Mesodermal cell (in vitro differentiated cells): ENCODE data around the gene LRMDA.

Experiments
- H3K27ac ChIP-seq: 2 replicates; pipeline ENCODE4 v1.7.0; 2013; ENCODE audit warnings: mild to moderate bottlenecking, low read depth, low read length, moderate library complexity; ENCODE audit not compliant: severe bottlenecking
- H3K36me3 ChIP-seq: 2 replicates; pipeline ENCODE4 v1.7.1; 2013; ENCODE audit warnings: mild to moderate bottlenecking, low read length, moderate library complexity; ENCODE audit not compliant: control insufficient read depth, insufficient read depth
- H3K4me1 ChIP-seq: one replicate; pipeline ENCODE4 v1.7.1; 2013; ENCODE audit warnings: mild to moderate bottlenecking, low read length; ENCODE audit not compliant: insufficient read depth, control insufficient read depth, poor library complexity, severe bottlenecking
- H3K4me3 ChIP-seq: 2 replicates; pipeline ENCODE4 v1.7.0; 2013; ENCODE audit warnings: low read length, control low read depth, mild to moderate bottlenecking; ENCODE audit not compliant: insufficient read depth, poor library complexity, severe bottlenecking; ENCODE audit errors: extremely low read depth
- H3K9me3 ChIP-seq: 2 replicates; pipeline ENCODE4 v1.7.1; 2013; ENCODE audit warnings: mild to moderate bottlenecking, low read length, moderate library complexity; ENCODE audit not compliant: control insufficient read depth
- WGBS, 2 experiments: methylation state at CpG; one replicate each; pipeline ENCODE4 v1.1.5; 2013; ENCODE audit warnings: missing lambda C conversion rate in 2 of 2; ENCODE audit not compliant: insufficient coverage in 2 of 2; 5-methylcytosine and 5-hydroxymethylcytosine counted together

The LRMDA gene

DNA sequence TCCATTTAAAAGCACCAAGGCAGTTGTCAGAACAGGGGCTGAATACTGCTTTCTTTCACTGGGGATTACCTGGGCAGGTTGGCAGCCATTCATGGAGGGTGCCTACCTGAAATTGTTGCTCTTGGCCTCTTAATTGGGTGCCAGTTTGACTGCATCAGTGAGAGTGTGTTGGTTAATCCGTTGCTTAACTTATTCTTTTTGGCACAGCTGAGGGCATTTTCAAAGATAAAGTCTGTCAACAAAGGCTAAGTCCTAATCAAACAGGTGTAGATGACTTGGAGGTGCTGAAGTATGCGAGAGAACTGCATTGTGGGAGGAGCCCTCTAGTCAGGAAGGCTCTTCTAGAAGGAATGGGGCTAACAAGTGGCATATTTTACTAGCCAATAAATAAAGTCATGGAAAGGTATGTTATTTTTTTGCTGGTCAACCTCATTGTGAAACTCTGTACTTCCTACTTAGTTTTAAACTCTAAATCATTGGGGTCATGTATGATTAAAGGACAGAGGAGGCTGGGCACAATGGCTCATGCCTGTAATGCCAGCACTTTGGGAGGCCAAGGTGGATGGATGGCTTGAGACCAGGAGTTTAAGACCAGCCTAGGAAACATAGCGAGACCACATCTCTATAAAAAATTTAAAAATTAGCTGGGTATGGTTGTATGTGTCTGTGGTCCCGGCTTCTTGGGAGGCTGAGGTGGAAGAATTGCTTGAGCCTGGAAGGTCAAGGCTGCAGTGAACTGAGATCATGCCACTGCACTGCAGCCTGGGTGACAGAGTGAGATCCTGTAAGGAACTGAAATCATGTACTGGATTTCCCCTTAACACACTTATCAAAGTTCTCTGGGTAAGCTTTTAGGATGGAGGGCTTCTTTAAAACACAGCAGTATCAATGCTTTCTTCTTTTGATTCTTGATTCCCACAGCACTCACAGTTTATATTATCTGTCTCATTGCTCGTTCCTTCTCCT is 134.1 kb downstream of the LRMDA start:
- 93% methylated on average over 3 of the region's 5 CpGs for WGBS, 2 experiments
- Histone ChIP-seq H3K4me1 (no peaks in the 10 kb centered on the region), H3K36me3 (no peaks in the 10 kb centered on the region), H3K4me3 (no peak overlapping the region), H3K27ac (no peak overlapping the region), H3K9me3 (peaks cover 10% of the 10 kb centered on the region)

DNA sequence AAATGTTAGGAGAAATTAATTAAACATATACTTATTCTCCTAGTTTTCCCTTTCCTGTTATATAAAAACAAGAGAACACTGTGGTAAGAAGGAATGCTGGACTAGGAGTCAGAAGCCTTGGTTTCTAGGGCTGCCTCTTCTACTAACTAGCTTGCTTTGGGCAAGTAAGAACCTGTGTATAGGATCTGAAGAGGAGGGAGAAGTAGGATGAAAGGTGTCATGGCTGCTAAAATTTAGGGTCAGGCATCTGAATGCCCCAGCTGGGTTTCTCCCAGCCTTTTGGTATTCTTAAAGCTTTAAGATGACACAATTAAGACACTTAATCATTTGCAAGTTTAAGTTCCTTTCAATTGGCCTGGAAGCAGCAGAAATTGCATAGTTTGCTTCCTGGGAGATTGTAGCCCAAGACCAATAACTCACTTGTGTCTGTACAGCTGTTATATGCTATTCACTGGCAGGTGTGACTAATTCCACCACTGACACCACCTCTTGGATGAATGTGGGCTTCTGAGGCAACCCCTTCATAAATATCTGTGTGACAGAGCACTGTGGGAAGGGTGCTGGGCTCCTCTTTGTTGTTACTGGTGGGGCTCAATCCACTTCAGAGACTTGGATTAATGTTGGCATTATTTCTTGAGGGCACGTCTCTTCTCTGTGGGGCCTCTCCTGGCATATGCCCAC is 137.2 kb downstream of the LRMDA start:
- Histone ChIP-seq H3K9me3 (peaks cover 24% of the 10 kb centered on the region), H3K4me3 (no peak overlapping the region), H3K27ac (no peak overlapping the region), H3K36me3 (no peaks in the 10 kb centered on the region), H3K4me1 (no peaks in the 10 kb centered on the region)
- WGBS, 2 experiments, result no CpG with 5 or more reads among the region's 1 CpG

DNA sequence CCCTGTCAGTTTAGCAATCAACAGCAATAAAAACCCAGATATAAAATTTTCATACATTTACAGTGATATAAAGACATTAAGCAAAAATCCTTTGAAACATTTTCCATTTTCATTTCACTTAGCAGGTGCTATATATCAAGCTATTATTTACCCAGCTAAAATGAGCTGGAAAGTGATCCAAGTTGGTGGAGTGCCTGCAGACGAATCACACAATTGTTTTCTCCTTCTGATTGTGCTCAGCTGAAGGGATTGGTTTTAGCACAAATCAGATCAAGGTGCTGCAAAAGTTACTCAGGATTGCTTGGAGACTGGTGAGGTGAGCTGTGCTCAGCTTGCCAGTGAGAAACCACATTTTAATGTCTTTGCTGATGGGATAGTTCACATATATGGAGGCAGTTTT is 138.1 kb downstream of the LRMDA start:
- 50 to 88% methylated on average over 1 of the region's 1 CpG for WGBS, 2 experiments
- Histone ChIP-seq H3K36me3 (no peaks in the 10 kb centered on the region), H3K4me3 (no peak overlapping the region), H3K4me1 (no peaks in the 10 kb centered on the region), H3K27ac (no peak overlapping the region), H3K9me3 (peaks cover 22% of the 10 kb centered on the region)

DNA sequence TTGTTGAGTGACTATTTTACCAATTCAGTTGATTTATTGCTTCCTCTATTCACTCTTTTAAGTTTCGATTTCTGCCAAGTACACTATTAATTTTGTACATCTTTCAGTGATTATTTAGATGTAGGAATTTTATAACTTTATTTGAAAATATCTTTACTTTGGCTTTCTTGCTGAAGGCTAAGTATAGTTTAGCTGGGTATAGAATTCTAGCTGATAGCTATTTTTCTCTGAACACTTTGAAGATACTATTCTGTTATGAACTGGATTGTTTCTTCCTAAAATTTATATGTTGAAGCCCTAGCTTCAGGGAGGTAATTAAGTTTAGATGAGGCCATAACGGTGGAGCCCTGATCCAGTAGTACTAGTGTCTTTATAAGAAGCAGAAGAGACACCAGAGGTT is 141.1 kb downstream of the LRMDA start:
- no peak overlapping the region for H3K27ac ChIP-seq
- H3K4me3 ChIP-seq, result no peak overlapping the region
- no peaks in the 10 kb centered on the region for H3K36me3 ChIP-seq
- no peaks in the 10 kb centered on the region for H3K4me1 ChIP-seq
- WGBS, 2 experiments, result 82 to 100% methylated on average over 1 of the region's 2 CpGs
- H3K9me3 ChIP-seq, result peaks cover 14% of the 10 kb centered on the region

DNA sequence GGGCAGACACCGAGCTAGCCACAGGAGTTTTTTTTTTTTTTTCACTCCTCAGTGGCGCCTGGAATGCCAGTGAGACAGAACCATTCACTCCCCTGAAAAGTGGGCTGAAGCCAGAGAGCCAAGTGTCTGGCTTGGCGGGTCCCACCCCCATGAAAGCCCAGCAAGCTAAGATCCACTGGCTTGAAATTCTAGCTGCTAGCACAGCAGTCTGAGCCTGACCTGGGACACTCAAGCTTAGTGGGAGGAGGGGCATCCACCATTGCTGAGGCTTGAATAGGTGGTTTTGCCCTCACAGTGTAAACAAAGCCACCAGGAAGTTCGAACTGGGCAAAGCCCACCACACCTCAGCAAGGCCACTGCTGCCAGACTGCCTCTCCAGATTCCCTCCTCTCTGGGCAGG is 144.5 kb downstream of the LRMDA start:
- Histone ChIP-seq H3K9me3 (peaks cover 14% of the 10 kb centered on the region), H3K4me3 (no peak overlapping the region), H3K36me3 (no peaks in the 10 kb centered on the region), H3K27ac (no peak overlapping the region), H3K4me1 (no peaks in the 10 kb centered on the region)
- 56 to 62% methylated on average over 2 to 4 of the region's 4 CpGs for WGBS, 2 experiments

DNA sequence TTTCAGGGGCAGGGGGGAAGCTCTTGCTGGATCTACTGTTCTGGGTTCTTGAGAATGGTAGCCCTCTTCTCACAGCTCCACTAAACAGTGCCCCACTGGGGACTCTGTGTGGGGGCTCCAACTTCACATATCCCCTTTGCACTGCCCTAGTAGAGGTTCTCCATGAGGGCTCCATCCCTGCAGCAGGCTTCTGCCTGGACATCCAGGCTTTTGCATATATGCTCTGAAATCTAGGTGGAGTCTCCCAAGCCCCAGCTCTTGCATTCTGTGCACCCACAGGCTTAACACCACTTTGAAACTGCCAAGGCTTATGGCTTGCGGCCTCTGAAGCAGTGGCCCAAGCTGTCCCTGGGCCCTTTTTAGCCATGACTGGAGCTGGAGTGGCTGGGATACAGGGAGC is 150.7 kb downstream of the LRMDA start:
- Histone ChIP-seq H3K27ac (no peak overlapping the region), H3K4me1 (no peaks in the 10 kb centered on the region), H3K36me3 (no peaks in the 10 kb centered on the region), H3K4me3 (no peak overlapping the region), H3K9me3 (peaks cover 10% of the 10 kb centered on the region)
- WGBS, 2 experiments, result 88 to 92% methylated on average over 1 of the region's 1 CpG

DNA sequence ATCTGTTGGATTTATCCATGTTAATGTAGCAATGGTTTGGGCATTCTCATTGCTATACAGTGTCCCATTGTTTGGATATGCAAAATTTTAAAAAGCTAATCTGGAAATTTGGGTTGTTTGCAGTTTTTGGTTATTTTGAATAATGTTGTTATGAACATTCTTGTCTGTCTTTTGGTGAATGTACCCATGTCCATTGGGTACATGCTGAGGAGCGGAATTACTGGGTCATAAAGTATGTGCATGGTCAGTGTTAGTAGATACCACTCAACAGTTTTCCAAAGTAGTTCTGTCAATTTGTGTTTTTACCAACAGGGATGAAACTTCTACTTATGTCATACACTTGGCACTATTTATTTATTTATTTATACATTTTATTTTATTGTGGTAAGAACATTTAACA is 153.9 kb downstream of the LRMDA start:
- Histone ChIP-seq H3K9me3 (peaks cover 10% of the 10 kb centered on the region), H3K4me3 (no peak overlapping the region), H3K4me1 (no peaks in the 10 kb centered on the region), H3K36me3 (no peaks in the 10 kb centered on the region), H3K27ac (no peak overlapping the region)
- WGBS, 2 experiments, result 67% methylated on average over 1 of the region's 1 CpG; no CpG with 5 or more reads in 1 of the 2 experiments

DNA sequence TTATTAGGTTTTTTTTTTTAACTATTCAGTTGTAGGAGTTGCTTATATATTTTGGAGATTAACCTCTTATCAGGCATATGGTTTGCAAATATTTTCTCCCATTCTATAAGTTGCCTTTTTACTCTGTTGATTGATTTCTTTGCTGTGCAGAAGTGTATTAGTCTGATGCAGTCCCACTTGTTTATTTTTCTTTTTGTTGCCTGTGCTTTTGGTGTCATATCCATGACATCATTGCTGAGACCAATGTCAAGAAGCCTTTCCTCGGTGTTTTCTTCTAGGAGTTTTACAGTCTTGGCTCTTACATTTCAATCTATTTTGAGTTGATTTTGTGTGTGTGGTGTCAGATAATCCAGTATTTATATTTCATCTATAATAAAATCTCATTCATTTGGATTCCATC is 155.4 kb downstream of the LRMDA start:
- WGBS, 2 experiments, result no CpG with 5 or more reads among the region's 1 CpG
- Histone ChIP-seq H3K27ac (no peak overlapping the region), H3K4me1 (no peaks in the 10 kb centered on the region), H3K4me3 (no peak overlapping the region), H3K9me3 (peaks cover 9% of the 10 kb centered on the region), H3K36me3 (no peaks in the 10 kb centered on the region)

DNA sequence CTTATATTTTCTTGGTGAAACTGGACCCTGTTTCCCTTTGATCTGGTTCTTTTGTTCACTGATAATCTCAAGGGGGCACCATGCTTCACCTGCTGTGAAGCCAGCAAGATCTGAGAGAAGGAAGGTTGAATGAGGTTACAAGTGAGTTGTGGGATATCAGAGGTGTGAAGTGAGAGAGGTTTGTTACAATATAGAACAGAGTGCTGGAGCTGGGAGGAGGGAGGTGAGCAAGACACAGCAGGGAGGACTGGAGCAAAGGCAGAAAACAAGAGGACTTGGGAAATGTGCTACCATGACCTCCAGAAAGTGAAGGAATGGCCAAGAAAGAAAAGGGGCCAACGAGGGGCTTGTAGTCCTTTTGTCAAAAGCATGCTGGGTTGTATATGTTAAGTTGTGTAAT is 156.6 kb downstream of the LRMDA start:
- H3K4me1 ChIP-seq, result peaks cover 8% of the 10 kb centered on the region
- H3K27ac ChIP-seq, result no peak overlapping the region
- no peaks in the 10 kb centered on the region for H3K36me3 ChIP-seq
- H3K9me3 ChIP-seq, result peaks cover 2% of the 10 kb centered on the region
- H3K4me3 ChIP-seq, result no peak overlapping the region
- whole genome bisulfite sequencing, 2 experiments, result no CpG with 5 or more reads among the region's 1 CpG

DNA sequence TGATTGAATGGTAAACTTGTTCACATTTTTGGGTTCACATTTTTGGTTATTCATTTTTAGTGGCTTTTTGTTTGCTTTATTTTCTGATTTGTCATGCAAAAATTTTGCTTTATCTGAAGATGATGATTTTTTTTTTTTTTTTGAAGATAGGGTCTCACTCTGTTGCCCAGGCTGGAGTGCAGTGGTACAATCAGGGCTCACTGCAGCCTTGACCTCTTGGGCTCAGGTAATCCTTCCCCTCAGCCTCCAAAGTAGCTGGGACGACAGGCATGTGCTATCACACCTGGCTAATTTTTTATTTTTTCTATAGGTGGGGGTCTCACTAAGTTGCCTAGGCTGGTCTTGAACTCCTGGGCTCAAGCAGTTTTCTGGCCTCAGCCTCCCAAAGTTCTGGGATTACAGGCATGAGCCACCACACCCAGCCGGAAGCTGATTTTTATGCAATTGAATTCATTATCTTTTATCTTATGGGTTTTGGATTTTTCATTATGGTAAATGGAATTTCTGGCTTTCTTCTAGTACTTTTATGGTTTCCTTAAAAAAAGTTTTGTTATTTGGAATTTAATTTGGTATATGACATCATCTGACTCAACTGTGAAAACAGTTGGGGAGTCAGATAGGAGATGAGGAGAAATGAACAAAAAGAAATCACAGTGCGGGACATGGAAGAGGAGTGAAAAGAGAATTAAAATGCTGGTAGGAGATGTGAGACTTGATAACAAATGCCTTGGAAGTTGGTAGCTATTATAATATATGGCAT is 158.7 kb downstream of the LRMDA start:
- H3K9me3 ChIP-seq, result no peaks in the 10 kb centered on the region

More for the DNA sequence above, 158.7 kb downstream of the LRMDA start:
- Histone ChIP-seq H3K27ac (no peak overlapping the region), H3K4me3 (no peak overlapping the region), H3K4me1 (peaks cover 8% of the 10 kb centered on the region), H3K36me3 (no peaks in the 10 kb centered on the region)
- 100% methylated on average over 1 of the region's 3 CpGs for WGBS, 2 experiments
